22Rv1 (cell line): ENCODE measurements around the gene LYPD3.

Experiments used
- CTCF ChIP-seq: fragments of 450-650 bp; IDR thresholded peaks from 2 replicates; pipeline ENCODE4 v1.5.1; 2017; ENCODE audit warnings: mild to moderate bottlenecking
- ZFX ChIP-seq: fragments of 450-650 bp; IDR thresholded peaks from 2 replicates; pipeline ENCODE4 v1.6.1; 2017; ENCODE audit warnings: antibody characterized with exemption, borderline replicate concordance

GRCh38 chr19:43480574-43480973 is 15.2 kb upstream of the LYPD3 start:
- no peak for TF ChIP-seq CTCF
- TF ChIP-seq ZFX = no peak
